ENCODE results near the gene CACNB1. TPM values are rescaled to one million over a fixed set of nuclear protein-coding genes. Genes with fewer than 3 reads are reported as not detected.
A peak's percentile ranks its signal among the peaks of the same experiment; 100 is the strongest.

The CACNB1 gene
- total and polyA plus RNA-seq, 12 donors: 0.85 to 28.8 (median 5.6) TPM

DNA sequence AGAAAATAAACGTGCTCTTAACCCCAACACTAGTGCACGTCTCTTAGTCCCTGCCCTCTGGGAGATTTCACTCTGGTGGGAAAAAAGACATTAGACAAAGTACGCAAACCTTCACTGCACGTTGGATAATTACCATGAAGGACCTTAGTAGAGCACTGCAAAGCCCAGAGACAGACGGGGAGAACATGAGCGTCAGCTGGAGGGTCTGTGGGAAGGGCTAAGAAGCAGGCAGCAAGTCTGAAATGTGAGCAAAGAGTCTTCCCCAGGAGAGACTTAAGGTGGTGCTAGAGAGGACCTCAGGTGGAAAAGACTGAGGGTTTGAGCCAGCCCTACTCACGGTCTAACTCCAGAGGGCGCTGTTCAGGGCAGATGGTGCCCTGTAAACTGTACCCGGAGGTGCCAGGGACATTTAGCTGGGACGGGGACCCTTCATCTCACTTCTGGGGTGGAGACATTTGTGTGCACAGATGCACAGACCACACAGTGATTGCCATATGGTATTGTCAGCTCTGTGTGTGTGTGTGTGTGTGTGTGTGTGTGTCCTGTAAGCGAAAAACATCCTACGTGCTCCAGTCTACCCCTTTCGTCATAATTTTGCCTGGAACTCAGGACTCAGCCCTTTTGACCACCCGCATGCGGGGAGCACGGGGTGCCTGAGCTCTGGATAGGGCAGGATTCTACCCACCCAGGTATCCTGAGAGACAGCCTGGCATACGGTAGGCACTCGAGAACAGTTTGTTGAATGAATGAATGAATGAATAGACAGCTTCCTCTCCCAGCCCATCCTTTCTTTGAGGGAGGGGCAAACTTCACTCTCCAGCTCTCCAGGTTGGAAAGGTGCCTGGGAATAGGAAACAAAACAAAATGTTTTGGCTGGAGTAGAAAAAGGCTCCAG, 38.3 kb upstream of the CACNB1 start:
- no peaks in the 10 kb centered on the region for H3K36me3 ChIP-seq (replicated peaks in 1 of 2)
- DNase-seq: peak in 4 of 7 donors; percentile 40 to 59 (median 44)
- H3K4me1 ChIP-seq (replicated peaks in 1 of 2): peaks cover 10 to 13% of the 10 kb centered on the region in 2 donors
- TF ChIP-seq, protein P1, sequence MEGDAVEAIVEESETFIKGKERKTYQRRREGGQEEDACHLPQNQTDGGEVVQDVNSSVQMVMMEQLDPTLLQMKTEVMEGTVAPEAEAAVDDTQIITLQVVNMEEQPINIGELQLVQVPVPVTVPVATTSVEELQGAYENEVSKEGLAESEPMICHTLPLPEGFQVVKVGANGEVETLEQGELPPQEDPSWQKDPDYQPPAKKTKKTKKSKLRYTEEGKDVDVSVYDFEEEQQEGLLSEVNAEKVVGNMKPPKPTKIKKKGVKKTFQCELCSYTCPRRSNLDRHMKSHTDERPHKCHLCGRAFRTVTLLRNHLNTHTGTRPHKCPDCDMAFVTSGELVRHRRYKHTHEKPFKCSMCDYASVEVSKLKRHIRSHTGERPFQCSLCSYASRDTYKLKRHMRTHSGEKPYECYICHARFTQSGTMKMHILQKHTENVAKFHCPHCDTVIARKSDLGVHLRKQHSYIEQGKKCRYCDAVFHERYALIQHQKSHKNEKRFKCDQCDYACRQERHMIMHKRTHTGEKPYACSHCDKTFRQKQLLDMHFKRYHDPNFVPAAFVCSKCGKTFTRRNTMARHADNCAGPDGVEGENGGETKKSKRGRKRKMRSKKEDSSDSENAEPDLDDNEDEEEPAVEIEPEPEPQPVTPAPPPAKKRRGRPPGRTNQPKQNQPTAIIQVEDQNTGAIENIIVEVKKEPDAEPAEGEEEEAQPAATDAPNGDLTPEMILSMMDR (IDR thresholded peaks at IDR 0.05): peak; percentile 37 to 65 (median 56)
- TF ChIP-seq POLR2A (IDR thresholded peaks at IDR 0.05): no peak
- peak overlapping the region in 1 of 5 donors; percentile 24 for H3K27ac ChIP-seq
- H3K9me3 ChIP-seq (replicated peaks in 1 of 3): no peaks in the 10 kb centered on the region
- no peak overlapping the region for H3K4me3 ChIP-seq
- WGBS, 4 donors: 31 to 36% (median 31%) methylated on average over 15 to 18 of the region's 18 CpGs
- peaks cover 9% of the 10 kb centered on the region for H3K27me3 ChIP-seq
- intact Hi-C loops (cut with DNase I): no loop called here

DNA sequence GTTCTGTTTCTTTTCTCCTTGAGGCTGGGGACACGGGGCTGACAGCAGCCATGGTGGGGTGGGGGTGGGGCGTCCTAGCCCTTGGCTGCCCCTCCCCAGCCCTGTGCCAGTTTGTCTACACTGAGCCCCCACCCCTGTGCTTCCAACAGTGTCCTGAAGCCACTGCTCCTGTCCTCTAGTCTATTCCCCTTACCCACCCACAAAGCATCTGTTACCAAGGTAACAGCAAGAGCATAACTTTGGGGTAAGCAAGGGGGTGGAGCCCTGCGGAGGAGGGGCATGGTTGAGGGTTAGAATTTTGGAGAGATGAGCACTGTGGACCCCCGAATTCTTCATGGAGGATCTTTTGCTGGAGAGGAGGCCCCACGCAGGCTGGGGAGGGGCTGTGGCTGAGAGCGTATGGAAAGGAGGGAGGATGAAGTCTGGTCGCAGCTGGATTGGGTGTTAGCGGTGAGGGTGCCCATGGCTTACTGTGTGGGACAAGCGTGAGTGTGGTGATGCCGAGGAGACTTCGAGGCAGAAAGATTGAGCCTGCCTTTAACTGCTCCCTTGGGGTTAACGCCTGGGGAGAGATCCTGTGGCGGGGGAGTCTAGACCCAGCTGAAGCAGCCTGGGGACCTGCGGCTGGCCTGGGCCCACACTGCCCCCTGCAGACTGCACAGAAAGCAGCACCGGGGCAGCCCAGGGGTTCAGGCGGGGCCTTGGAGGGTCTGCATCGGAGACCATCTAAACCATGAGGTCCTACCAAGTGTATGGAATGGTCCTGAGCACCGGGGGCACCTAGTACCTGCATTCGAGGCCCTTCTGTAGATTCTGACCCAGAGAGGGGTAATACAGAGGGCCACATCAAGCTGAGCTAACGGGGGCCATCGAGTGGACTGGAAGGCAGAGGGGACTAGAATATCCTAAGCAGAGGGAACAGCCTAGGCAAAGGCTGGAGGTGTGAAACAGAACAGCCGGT, 34.4 kb upstream of the CACNB1 start:
- TF ChIP-seq, protein P1 (IDR thresholded peaks at IDR 0.05): peak; percentile 50 to 78 (median 72)
- no peak for TF ChIP-seq POLR2A (IDR thresholded peaks at IDR 0.05)
- H3K4me1 ChIP-seq (replicated peaks in 1 of 2): no peaks in the 10 kb centered on the region
- DNase-seq: peak in 4 of 7 donors; percentile 53 to 64 (median 57)
- no peaks in the 10 kb centered on the region for H3K9me3 ChIP-seq (replicated peaks in 1 of 3)
- H3K4me3 ChIP-seq: no peak overlapping the region
- no peak overlapping the region for H3K27ac ChIP-seq
- intact Hi-C loops (cut with DNase I): no loop called here
- peaks cover 15% of the 10 kb centered on the region for H3K27me3 ChIP-seq
- H3K36me3 ChIP-seq (replicated peaks in 1 of 2): no peaks in the 10 kb centered on the region
- 18 to 27% (median 22%) methylated on average over 14 to 22 of the region's 22 CpGs for WGBS, 4 donors

DNA sequence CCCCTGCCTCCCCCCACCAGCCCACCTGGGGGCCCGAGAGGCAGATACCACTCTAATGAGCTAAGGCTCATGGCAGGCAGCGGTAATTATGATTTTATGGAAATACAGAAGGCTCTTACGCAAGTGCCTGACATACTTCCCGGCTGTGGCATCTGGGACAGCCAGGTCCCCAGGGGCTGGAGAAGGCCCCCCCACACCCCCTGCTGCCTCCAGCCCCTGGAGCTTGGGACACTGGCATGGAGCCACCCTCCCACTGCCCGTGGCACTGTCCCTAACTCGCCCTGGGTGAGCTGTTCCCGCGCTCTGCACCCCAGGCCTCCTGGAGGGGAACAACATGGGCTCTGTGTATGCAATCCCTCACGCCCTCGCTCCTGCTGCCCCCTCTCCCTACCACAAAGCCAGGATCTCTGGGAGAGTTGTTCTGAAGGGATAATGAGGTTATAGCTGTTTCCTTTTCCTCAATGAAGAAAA, 33.7 kb upstream of the CACNB1 start:
- H3K27me3 ChIP-seq: peaks cover 15% of the 10 kb centered on the region
- no peak overlapping the region for H3K4me3 ChIP-seq
- H3K36me3 ChIP-seq (replicated peaks in 1 of 2): no peaks in the 10 kb centered on the region
- H3K4me1 ChIP-seq (replicated peaks in 1 of 2): peaks cover 0 to 4% of the 10 kb centered on the region in 2 donors
- no peak for DNase-seq
- TF ChIP-seq, protein P1 (IDR thresholded peaks at IDR 0.05): no peak
- TF ChIP-seq POLR2A (IDR thresholded peaks at IDR 0.05): no peak
- intact Hi-C loops (cut with DNase I): no loop called here
- no peaks in the 10 kb centered on the region for H3K9me3 ChIP-seq (replicated peaks in 1 of 3)
- 56 to 72% (median 66%) methylated on average over 6 to 10 of the region's 10 CpGs for WGBS, 4 donors
- no peak overlapping the region for H3K27ac ChIP-seq

- TF ChIP-seq, protein P1 (IDR thresholded peaks at IDR 0.05): no peak
- no peak for TF ChIP-seq POLR2A (IDR thresholded peaks at IDR 0.05)
- no peaks in the 10 kb centered on the region for H3K9me3 ChIP-seq (replicated peaks in 1 of 3)
- no peaks in the 10 kb centered on the region for H3K36me3 ChIP-seq (replicated peaks in 1 of 2)
- H3K4me3 ChIP-seq: no peak overlapping the region
- intact Hi-C loops (cut with DNase I): no loop called here
- peaks cover 2 to 11% of the 10 kb centered on the region in 2 donors for H3K4me1 ChIP-seq (replicated peaks in 1 of 2)
- DNase-seq: no peak
- no peak overlapping the region for H3K27ac ChIP-seq
- peaks cover 18% of the 10 kb centered on the region for H3K27me3 ChIP-seq
- 21 to 69% (median 55%) methylated on average over 1 of the region's 1 CpG for WGBS, 4 donors
These were observed 32.9 kb upstream of the CACNB1 start for GRCh38 chr17:39230361-39230760.

All from adrenal gland (tissue), 12 donors.